NCI-H446 (cell line): ENCODE measurements around the gene CDC5L.
"Not testable (repeated sequence)": the region's sequence is repeated elsewhere in the genome, so short reads cannot be mapped to it uniquely, and the experiment has no call there.

Experiments
- DNase-seq, 2 experiments: peaks; one replicate each; lab custom pipeline; 2025; lab: John Stamatoyannopoulos, UW

CDC5L gene

DNA sequence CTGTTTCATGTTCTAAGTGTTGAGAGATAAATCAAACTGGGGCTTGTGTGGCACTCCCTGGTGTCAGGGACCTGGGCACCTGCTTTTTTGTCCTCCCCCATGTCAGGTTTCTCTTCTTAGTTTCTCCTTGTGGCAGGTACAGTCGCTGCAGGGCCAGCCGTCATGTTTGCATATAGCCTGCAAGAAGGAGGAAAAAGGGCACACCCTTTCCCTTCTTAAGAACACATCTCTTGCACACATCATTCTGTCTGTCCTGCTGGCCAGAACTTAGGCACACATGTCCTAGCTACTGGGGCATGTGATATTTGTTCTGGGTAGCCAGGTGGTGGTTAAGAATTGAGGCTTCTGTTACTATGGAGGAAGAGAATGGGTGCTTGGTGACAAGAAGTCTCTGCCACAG is 27.9 kb downstream of the CDC5L start:
- no peak for DNase-seq

DNA sequence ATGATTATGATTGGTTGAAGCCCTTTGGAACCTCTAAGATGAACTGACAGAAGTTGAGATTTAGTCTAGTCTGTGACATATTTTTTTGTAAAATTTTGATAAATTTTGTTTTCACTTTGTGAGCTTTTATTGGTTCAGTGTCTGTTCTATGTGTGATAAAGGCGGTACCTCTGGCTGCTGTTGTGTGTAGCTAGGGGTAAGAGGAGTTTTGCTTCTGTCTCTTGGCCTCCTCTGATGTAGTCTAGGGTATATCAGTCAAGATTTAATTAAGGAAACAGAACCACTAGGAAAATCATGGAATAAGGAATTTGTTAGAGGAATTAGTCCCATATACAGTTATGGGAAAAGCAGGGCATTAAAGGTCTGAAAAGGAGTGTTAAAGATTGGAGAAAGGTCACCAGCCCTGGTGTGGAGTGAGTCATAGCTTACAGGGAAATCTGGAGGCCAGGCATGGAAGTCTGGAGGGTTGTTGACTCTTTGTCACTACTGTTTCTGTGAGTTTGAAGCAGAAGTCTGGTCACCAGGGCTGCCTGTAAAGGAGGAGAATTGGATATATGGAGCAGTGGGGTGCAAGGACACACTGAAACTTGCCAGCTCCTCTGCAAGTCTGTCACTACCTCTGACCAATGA is 28.5 kb downstream of the CDC5L start:
- DNase-seq, result no peak

DNA sequence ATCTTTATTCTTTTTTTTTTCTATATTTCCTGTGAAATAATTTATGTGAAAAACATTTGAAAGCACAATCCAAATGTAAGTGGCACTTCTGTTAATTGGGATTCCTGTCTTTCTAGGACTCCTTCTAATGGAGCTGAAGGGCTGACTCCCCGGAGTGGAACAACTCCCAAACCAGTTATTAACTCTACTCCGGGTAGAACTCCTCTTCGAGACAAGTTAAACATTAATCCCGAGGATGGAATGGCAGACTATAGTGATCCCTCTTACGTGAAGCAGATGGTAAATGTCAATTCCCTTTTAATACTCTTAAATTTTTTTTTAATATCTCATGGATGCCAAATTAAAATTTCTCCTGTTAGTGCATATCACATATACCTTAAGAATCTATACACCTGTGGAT is 35.0 kb downstream of the CDC5L start:
- DNase-seq, result no peak

DNA sequence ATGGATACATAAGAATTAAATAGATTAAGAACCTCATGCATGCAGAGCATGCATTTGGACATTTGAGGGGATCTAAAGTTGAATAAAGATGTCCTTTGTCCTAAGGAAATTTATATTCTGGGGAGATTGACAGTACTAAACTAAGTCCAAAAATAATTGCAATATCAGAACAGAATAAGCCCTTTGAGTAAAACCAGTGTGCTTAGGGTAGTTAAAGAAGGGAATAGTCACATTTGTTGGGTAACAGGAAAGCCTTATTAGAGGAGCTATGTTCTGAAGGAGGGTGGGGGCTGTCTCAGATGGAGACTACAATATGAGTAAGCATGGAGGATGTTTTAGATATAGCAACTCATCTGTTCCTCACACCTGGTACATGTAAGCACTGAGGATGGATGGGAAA is 35.8 kb downstream of the CDC5L start:
- DNase-seq, result no peak

DNA sequence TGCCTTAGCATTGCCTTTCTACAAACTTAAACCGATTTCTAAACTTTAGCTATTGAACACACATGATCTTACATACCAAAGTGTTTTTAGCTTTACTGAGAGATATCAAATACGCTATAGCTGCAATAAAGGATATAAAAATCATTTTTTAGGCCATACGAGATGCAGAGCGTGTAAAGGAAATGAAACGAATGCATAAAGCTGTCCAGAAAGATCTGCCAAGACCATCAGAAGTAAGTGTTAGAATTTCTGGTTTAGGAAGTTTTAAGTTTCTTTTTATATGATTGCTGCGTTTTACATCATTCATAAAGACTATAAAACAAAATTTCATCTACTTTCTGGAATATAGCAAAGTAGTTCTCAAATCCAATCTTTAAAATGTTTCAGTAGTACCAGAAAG is 38.4 kb downstream of the CDC5L start:
- no peak for DNase-seq

DNA sequence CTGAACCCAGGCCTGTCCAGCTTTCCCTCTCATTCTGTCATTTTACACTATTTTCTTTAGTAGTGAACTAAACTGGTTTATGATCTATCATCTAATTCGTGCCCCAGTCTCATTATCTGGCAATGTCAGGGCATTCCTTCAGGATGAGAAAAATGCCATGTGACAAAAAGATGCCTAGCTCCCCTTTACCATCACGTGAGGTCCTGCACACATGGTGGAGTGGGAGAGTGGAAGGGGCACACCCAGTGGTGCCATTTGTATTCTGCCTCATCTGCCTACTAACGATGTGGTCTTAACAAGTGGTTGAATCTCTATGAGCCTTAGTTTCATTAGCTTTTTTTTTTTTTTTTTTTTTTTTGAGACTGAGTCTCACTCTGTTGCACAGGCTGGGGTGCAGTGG is 41.2 kb downstream of the CDC5L start:
- no peak for DNase-seq

DNA sequence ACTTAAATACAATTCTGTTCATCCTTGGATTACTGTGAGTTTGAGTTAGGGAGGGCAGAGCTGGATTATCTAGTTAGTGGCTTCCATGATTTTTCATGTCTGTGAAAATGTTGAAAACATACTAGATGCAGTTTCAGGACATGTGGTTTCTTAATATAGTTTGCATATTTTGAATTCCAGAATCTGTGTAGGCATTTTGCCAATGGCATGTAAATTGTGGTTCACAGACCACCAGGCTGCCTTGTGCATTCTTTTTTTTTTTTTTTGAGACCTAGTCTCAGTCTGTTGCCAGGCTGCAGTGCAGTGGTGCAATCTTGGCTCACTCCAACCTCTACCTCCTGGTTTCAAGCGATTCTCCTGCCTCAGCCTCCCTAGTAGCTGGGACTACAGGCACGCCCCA is 42.8 kb downstream of the CDC5L start:
- no peak for DNase-seq

DNA sequence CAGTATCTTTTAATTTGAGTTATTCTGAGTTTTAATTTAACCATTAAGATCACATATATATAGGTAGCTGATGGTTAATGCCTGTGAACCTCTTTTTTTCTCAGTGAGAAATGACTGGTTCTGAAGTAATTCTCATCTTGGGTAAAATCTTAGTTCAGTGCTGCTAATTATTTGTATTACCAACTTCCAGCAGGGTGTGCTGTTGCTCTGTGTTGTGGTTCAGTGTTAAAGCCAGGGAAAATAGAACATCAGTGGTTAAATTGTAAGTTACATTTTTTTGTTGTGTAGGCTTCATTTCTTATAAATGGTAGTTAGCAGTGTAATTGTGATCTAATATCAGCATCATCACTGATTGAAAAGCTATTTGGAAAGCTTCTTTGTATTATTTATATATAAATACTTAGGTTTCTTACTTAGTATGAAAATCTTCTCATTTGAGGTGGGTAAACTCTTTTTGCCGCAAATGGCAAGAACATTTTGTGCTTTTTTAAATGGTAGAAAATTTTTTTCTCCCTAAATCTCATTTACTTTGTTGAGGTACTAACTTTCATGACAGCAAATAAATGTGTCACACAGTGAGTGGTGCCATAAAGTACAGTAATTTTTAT is 43.7 kb downstream of the CDC5L start:
- DNase-seq, result peak; percentile 8 to 59

DNA sequence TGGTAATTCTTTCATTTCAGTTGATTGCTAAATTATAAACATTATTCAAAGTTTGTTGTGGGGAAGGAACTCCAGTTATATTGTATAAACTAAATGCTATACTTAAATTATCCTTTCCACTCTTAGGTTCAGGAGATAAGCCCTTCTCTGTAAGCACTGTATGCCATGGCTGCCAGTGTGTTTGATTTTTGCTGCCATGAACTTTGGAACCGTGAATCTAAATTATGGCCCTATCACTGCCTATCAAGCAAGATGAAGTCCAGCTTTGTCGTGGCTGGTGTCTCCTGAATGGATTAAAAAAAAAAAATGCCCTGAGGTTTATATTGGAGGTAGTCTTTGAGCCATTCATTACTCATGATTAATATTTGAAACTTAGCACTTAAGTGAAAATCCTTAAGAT is 44.7 kb downstream of the CDC5L start:
- no peak for DNase-seq

DNA sequence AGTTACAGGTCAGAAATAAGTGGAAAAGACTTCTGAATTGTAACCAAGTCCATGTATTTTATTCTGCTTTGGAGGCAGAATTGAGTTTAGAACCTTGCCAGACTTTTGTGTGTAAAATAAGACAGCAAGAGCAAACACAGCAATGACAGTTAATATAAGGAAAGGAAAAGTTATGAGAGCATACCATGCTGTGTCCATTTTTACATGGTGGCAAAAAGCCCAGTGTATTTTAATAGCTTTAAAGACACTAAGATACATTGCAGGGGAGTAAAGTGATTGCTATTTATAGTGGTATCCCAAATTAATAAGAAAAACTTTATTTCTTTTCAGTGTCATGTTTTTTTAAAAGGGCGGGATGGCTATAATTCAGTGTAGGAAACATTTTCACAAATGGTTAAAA is 45.2 kb downstream of the CDC5L start:
- DNase-seq, result no peak

DNA sequence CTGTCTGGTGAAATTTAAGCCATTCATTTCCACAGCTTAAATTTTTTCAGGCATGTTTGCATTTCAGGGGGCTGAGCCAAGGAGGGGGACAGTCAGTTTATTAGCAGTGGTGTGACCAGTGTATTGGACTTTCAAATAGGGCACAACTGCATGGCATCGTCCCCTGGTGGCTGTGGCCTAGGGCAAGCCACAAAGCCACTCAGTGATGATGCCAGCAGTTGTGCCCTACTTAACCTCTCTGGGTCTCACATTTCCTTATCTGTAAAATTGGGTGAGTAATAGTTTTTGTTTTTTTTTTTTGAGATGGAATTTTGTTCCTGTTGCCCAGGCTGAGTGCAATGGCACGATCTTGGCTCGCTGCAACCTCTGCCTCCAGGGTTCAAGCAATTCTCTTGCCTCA is 48.0 kb downstream of the CDC5L start:
- no peak for DNase-seq

DNA sequence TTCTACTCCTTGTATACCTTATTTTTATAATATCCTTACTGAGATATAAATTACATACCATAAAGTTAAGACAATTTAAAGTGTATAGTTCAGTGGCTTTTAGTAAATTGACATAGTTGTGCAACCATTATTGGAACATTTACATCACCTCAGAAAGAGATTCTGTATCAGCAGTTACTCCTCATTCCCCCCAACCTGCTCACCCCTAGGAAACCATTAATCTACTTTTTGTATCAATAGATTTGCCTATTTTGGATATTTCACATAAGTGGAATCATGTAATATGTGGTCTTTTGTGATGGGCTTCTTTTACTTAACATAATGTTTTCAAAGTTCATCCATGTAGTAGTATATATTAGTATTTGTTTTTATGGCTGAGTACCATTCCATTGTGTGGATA is 51.3 kb downstream of the CDC5L start:
- no peak for DNase-seq

DNA sequence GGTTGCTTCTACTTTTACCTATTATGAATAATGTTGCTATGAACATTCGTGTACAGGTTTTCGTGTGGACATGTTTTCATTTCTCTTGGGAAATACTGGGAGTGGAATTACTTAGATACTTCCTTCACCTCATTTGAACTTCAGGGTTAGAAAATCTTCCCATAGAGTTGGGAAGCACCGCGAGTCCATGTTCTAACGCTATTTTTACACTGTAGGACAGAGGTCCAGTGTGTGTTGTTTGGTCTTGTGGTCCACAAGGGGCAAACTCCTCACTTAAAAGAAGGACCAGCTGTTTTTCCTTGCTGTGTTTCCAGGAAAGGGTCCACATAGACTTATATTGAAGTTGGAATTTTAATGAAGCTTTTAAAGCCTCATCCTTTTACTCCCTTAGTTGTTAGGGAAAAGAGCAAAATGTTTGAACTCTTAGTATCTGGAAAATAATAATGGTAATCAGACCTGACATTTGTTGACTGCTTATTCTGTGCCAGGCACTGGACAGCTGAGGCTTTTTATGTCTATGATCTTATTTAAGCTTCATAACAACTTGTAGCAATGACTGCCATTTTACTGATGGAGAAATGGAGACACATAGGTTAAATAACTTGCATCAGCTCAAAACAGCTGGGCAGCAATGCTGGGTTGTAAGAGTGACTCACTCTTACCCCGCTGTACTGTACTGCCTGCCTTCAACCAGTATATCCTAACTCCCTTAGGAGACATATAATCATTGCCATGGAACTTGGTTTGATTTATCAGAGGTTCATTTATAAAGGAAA is 52.0 kb downstream of the CDC5L start:
- DNase-seq, result no peak

DNA sequence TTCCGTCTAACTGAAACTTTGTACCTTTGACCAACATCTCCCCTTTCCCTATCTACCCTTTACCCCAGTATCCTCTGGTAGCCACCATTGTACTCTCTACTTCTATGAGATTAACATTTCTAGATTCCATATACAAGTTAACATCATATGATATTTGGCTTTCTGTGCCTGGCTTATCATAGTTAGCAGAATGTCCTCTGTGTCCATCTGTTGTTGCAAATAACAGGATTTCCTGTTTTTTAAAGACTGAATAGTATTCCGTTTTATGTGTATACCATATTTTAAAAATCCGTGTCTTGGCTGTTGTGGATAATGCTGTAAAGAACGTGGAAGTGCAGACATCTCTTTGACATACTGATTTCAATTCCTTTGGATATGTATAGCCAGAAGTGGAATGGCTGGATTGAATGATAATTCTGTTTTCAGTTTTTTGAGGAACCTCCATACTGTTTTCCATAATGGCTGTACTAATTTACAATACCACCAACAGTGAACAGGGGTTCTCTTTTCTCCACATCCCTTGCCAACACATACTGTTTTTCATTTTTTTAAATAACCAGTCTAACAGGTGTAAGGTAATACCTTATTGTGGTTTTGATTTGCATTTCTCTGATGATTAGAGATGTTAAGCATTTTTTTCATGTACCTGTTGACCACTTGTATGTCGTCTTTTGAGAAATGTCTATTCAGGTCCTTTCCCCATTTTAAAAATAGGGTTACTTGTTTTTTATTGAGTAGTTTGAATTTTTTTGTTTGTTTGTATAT is 53.8 kb downstream of the CDC5L start:
- DNase-seq, result no peak

DNA sequence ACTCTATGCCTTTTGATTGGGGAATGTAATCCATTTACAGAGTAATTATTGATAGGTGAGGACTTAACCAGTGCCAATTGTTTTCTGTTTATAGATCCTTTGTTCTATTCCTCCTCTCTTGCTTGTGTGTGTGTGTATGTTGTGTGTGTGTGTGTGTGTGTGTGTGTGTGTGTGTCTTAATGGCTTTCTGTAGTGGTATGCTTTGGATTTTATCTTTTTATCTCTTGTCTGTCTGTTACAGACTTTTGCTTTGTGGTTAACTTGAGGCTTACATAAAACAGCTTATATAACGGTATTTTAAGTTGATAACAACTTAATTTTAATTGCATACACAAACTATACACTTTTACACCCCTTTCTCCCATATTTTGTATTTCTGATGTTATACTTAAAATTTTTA is 54.7 kb downstream of the CDC5L start:
- no peak for DNase-seq

DNA sequence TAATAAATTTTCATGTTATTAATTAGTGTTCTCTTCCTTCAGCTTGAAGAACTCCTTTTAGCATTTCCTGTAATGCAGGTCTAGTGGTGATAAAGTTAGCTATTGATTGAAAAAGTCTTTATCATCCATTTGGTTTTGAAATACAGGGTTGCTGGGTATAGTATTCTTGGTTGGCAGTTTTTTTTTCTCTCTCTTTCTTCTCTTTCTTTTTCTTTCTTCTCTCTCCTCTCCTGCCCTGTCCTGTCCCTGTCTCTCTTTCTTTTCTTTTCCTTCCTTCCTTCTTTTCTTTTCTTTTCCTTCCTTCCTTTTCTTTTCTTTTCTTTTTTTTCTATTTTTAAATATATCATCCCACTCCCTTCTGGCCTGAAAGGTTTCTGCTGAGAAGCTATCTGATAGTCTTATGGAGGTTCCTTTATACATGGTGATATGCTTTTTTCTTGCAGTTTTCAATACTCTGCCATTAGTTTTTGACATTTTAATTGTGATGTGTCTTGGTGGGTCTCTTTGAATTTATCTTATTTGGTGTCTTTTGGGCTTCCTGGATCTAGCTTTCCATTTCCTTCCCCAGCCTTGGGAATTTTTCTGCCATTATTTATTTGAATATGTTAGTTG is 55.4 kb downstream of the CDC5L start:
- DNase-seq, result no peak

DNA sequence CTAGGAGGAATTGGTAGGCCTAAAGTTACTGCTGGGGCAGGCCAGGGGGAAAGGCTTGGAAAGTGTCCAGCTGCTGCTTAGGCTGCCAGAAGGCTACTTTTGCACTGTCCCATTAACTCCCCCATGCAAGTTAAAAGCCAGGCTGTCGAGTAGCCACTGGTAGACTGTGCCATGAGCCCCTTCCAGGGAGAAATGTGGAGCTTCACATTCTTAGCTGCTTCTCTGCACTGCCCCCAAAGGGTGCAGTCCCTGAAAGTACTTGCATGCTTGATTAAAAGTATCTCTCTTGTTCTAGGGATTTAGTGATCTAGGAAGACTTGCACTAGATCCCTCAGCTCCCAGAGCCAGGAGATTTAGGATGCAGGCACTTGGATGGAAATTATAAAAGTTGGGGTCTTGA is 57.3 kb downstream of the CDC5L start:
- peak in 1 of 2 experiments; percentile 25 for DNase-seq

DNA sequence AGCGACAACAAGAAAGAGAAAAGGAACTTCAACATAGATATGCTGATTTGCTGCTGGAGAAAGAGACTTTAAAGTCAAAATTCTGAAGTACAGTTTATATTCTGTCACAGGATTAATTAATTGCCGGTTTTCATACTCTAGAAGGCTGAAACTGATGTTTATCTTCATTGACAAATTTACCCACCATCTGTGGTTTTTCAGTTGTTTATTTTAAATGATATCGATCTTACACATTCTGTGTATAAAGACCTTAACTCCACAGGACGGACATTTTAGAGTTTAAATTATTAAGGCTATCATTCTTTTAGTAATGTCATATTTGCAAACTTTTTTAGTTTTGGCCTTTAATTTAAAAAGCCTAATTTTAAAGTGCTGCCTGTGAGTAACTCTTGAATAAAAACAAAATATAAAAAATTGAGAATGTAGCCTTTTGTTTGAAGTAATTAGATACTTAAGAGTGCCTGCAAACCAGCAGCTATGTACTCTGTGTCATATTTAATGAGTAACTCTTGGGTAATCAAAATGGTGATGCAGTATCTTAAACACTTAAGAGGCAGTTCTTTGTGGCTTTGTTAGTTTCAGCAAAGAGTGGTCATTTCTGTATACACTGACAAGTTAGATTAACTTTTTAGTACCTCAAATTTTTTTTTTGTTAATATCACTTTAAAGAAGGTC is 59.3 kb downstream of the CDC5L start:
- no peak for DNase-seq

DNA sequence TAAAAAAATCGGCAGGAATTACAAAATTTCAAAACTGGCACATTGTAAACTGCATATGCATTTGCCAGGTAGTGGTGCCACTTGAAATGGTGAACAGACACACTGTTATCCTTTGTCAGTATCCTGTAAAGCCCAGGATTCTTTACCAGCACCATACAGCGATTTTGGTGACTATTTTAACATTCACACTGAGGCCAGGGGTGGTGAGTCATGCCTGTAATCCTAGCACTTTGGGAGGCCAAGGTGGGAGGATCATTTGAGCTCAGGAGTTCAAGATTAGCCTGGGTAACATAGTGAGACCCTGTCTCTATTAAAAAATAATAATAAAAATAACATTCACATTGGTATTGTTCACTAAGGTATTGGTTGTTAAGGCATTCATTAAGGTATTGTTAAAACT is 61.7 kb downstream of the CDC5L start:
- DNase-seq, result not testable (repeated sequence)

DNA sequence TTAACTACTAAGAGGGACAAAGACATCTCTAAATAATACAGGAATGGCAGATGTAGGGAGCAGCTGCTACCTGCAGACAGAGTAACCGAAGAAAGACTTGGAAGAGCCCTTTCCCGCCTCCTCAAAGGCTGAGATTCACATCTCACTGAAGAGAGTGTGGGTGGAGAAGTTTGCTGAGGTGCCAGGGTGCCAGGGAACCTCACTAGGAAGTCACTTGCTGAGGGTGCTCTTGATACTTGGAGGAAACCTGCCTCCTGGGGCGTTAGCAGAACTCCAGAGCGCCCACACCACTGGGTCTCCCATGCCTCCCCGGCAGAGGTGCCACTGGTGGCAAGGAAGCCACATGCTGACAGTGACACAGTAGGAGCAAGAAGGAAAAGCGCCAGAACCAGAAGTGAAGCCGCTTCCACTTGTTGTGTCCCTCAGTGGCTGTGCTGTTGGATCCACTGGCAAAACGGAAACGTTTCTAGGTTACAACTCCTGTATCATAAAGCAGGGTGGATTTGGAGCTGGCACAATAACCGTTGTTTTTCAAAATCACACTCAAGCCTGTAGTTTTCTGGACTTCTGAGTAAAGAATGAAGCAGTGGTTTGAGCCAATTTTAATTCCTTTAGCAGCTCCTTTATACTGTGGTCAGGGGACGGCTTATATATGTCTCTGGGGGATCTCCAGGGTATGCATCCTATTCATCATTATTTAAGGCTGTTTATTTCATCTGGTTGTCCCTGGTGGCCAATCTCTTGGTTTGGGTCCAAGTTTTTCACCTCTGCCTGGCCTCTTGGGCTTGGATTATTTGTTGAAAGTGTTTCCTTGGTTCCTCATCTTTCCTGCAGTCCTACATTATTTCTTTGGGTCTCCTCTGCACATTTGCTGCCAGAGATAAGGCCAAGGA is 64.5 kb downstream of the CDC5L start:
- DNase-seq, result no peak

DNA sequence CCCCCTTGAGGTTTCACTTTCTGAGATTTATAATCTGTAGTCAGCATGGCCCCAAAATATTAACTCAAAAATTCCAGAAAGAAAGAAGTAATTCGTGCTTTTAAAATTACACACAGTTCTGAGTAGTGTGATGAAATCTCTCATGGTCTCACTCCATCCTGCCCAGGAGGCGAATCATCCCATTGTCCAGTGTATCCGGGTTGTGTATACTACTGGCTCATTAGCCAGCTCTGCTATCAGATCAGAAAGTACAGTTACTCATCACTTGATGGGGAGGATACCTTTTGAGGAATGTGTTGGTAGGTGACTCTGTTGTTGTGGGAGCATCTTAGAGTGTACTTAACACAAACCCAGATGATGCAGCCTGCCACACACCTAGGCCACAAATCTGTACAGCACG is 65.2 kb downstream of the CDC5L start:
- DNase-seq, result no peak
